ENCODE data around the gene LTK.

- TF ChIP-seq CTCF (conservative IDR thresholded peaks at IDR 0.05; ENCODE audit: low read depth in 2 of 2) (no peak), NANOG (IDR thresholded peaks at IDR 0.05; ENCODE audit: borderline replicate concordance) (no peak), EZH2phosphoT487 (IDR thresholded peaks at IDR 0.05; ENCODE audit: unreplicated experiment) (no peak), POLR2AphosphoS5 (IDR thresholded peaks at IDR 0.05; ENCODE audit: low read depth) (no peak)
These were observed 15.0 kb downstream of the LTK start for GRCh38 chr15:41498657-41499056.
